HG02571 (cell line): Measurements from ENCODE around the gene GRM5.
"Not testable (repeated sequence)": the region's sequence is repeated elsewhere in the genome, so short reads cannot be mapped to it uniquely, and the experiment has no call there.

Experiments
- ATAC-seq: cut with Tn5 transposase; IDR thresholded peaks from one replicate; pipeline ENCODE4 v1.9.1; 2021; ENCODE audit warnings: mild to moderate bottlenecking, moderate library complexity; ENCODE audit not compliant: unreplicated experiment

GRM5 gene

GRCh38 chr11:88843766-88844426 lies 221.9 kb downstream of the GRM5 start:
- ATAC-seq, result not testable (repeated sequence)

DNA sequence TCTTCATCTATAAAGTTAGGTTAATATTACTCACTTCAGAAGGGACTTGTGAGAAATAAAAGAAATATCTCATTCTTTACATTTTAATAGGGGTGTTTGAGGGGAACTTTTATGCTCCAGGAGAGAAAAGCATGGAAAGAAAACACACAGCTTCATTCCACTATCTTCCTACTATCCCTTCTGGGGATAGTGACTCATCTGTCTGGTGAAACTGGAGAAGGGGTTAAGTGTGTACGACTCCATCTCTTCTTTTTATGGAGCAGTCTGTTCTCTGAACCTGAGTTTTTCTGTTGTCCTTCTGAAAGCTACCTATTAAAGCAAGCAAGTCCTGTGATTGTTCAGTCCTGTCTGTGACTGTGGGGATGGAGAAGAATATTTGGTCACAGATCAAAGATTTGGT lies 227.6 kb downstream of the GRM5 start:
- not testable (repeated sequence) for ATAC-seq

DNA sequence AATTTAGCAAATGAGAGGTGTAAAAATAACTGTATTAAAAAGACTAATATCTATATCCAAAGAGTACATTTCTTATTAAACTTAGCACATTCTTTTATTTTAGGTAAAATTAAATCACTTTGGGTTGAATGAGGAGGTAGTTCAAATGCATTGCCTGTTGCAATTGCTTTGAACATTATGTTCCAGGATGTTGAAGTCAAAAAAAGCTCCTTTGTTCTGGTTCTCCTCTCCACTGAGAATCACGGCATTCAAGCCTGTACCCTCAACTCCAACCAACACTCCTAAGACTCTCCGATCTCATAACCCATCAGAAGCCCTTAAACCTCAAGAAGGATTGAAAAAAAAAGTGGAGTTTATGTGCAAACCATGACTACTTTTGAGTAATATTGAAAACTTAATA lies 230.1 kb downstream of the GRM5 start:
- ATAC-seq, result not testable (repeated sequence)

DNA sequence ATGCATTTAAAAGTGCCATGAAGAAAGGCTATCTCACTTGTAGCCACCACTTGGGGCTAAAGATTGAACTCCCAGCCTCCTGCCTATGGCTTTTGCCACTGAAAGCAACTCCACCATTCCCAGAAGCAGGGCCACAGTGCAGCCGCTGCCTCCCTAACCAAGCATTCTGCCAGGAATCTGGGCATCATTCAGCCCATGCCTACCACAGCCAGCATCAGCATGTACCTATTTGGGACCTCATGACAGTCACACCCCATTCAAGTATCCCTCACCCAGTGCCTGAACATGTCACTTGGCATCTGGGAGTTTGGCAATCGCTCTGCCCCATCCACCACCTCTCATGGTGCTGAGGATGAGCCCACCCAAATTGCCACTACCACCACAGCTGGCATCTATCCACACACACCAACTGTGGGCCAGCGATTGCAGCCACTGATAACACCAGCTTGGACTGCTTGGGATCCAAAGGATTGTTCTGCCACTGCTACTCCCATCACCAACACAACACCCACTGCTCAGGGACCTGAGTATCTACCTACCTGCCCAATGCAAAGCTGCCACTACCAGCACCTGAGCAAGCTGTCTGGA lies 234.4 kb downstream of the GRM5 start:
- ATAC-seq, result no peak

- no peak for ATAC-seq
These were observed 238.6 kb downstream of the GRM5 start for GRCh38 chr11:88827018-88827676.

- ATAC-seq, result no peak
These were observed 246.2 kb downstream of the GRM5 start for GRCh38 chr11:88819616-88820015.

DNA sequence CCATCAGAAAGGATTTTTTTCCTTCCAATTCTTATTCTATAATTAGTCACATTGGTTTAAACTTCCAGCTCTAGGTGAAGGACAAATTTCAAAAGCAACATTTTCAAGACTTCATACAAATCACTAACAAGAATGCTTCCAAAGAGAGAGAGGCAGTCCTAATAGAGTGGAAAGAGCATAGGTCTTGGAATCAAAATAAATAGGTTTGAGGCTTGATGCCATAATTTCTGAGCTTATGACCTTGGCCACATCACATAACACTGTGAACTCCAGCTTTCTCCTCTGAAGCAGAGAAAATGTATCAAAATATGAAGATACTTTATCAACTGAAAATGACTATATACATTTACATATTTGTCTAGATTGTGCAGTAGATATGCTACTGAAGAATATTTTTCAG lies 246.8 kb downstream of the GRM5 start:
- no peak for ATAC-seq

GRCh38 chr11:88815505-88815904 lies 250.3 kb downstream of the GRM5 start:
- ATAC-seq, result no peak

DNA sequence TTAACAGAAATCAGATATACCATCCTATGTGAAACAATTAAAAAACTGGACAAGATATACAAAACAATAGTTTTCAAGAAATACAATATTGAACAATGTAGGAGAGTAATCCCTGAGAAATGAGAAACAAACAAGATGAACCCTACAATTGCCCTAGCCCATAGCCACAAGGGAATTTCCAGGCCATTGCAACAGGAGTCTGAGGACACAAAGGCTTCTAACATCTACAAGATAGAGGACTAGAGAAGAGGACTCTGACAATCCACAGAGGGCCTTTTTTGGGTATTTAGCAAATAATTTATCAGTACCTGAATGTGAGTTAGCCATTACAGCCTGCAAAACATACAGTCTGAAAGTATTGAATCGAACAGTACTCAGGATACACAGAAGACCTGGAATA lies 251.7 kb downstream of the GRM5 start:
- no peak for ATAC-seq

DNA sequence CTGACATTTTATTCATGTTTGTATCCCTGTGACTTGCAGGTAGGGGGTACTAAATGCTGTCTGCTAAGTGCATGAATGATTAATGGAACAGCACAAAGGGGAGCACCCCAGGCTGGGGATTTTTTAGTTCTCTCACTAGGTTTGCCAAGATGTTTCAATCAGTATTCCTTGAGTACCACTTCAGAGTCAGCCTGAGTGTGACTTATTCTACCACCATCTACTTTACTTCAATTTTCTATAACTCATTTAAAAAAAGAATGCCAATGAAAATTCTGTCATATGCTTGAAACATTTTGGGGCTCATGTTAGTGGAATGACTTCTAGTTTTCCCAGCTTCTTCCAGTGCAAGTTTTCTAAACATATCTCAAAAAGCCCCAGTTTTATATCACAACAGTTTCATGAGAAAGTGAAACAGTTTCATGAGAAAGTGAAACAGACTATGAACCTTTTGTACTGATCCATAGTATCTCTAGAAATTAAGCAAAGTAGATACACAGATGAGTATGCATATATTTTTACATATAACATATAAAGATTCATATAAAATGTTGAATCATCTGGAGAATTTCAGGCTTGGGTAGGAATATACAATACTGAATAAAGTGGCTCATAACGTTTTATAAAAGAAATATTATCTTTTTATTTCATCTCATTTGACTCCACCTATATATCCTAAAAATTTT lies 252.4 kb downstream of the GRM5 start:
- ATAC-seq, result peak; percentile 74

- ATAC-seq, result no peak
These were observed 255.2 kb downstream of the GRM5 start for GRCh38 chr11:88810420-88811097.

DNA sequence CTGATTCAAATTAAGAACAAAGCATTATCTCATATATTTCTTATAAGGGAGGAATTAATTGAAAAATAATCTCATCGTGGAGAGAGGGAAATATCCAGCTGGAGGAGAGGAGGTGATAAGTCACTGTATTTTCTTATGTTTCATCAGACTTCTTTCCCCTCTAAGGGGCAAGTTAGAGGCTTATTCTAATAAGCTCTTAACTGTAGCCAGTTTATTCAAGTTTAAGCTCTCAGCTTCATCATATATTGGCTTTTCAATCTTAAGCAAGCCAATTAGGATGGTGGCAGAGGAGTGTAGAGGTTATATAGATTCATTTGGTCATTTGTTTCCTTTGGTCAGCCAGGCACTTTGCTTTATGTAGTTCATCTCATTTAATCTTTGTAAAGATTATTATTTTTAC lies 256.7 kb downstream of the GRM5 start:
- ATAC-seq, result no peak

- ATAC-seq, result no peak
These were observed 258.4 kb downstream of the GRM5 start for GRCh38 chr11:88807349-88807748.

- no peak for ATAC-seq
These were observed 259.4 kb downstream of the GRM5 start for GRCh38 chr11:88806410-88806809.

DNA sequence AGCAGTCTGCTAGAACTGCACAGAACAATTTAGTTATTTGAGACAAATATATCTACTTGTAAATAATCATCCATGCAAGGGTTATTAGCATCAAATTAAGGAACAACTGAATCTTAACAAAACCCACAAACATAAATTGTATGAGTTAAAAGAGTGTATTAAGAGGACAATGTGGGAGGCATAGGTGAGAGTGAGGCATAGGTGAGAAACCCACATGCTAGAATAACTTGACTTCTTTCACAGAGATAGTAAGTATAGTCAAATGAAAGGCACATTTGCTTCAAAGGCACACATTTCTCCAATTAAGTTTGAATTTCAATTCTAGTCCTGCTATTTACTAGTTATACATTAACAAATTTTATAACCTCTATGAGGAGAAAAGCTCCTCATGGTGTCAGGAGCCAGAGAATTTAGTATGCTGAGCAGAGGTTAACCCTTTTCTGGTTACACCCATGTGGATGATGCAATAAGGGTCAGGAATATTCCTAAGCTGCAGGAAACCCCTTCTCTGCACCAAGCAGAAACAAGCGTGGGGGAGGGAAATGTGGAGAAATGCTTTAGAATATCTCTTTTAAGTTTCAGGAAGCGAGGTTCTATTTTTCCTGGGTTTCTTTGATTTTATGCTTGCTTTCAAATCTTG lies 264.2 kb downstream of the GRM5 start:
- no peak for ATAC-seq

DNA sequence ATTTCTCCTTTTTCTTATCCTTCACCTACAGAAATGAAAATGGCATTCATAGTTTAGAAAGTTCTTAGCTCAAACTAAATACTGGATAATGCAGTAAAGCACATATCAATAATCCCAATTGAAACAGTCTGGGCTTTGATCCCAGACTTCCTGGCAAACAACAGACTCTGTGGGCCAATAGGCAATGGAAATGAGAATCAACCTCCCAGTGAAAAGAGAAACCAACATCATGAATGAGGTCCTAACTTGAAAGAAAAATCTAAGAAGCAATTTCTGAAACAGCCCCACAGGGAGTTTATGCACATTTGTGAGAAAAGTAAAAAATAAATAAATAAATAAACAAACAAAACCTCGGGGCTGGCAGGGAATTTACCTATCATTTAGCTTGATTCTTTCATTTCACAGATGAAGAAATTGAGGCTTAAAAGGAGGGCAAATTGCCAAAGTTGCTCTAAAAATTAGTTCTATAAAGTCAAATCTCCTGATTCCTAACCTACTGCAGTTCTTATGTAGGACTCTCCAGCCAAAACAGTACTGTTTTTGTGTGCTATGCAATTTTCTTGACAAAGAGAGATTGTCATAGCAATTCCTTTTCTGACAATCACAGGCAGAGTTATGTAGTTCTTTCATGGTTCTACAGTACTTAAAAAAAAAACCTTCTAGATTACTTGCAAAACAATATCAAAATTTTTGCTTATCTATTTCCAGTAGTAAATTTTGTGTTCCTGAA lies 265.8 kb downstream of the GRM5 start:
- ATAC-seq, result no peak

DNA sequence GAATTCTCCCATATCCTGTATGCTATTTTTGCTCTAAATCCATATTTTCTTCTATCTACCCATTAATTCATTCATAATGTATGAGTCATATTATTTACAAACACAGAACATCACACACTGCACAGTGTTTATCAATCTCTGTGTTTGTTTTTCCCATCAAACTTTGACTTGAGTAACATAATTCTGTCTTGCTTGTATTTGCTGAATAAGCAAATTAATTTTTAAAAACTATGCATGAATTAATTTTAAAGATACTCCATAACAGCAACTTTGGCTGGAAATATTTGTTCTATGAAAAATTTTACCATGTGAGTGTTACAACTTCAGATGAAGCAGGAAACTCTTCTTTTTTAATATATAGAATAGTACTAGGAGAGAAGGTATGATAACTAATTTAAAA lies 275.6 kb downstream of the GRM5 start:
- ATAC-seq, result no peak

GRCh38 chr11:88779577-88779976 lies 286.2 kb downstream of the GRM5 start:
- ATAC-seq, result no peak

GRCh38 chr11:88770475-88771079 lies 295.2 kb downstream of the GRM5 start:
- no peak for ATAC-seq

DNA sequence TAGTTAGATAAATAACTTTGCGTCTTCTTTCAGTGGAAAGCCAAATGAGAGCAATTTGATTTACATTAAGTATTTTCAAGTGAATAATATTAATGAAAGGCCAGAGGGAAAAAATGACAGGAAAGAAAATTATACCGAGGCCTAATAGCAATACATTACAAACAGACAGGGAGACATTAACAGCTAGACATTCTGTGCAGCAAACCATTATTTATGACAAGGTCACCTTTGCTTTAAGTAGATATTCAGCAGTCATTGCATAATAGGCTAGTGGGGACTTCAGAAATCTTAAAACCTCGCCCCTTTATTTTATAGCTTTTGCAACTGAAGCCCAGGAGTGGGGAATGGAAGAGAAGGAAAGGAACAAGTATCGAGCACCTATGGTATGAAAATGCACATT lies 321.6 kb downstream of the GRM5 start:
- no peak for ATAC-seq
